ENCODE data around the gene SOX10.

SOX10 gene

GRCh38 chr22:37967637-37968451 is 16.5 kb downstream of the SOX10 start:
- Histone ChIP-seq H3K4me1 (ENCODE audit: insufficient read depth, low read length) (no peaks in the 10 kb centered on the region), H3K27ac (ENCODE audit: low read length) (no peak overlapping the region), H3K9ac (ENCODE audit: low read depth, low read length) (no peak overlapping the region), H3K36me3 (ENCODE audit: insufficient read depth, low read length) (peaks cover 44% of the 10 kb centered on the region), H3K4me2 (ENCODE audit: insufficient read depth, low read length) (no peak overlapping the region), H4K20me1 (ENCODE audit: insufficient read depth, low read length) (peaks cover 15% of the 10 kb centered on the region), H3K4me3 (ENCODE audit: low read depth in 1 of 2, low read length in 2 of 2) (no peak overlapping the region), H3K9me3 (ENCODE audit: insufficient read depth, low read length, severe bottlenecking) (no peaks in the 10 kb centered on the region), H3K27me3 (ENCODE audit: insufficient read depth, low read length, poor library complexity) (no peaks in the 10 kb centered on the region), H2AFZ (ENCODE audit: low read depth, low read length) (no peak overlapping the region), H3K79me2 (ENCODE audit: insufficient read depth, low read length) (no peaks in the 10 kb centered on the region; the same call in none of the 2 replicates)
- ATAC-seq (ENCODE audit: insufficient read depth, low read depth) (no peak), DNase-seq (no peak)
- TF ChIP-seq CTCF (IDR thresholded peaks at IDR 0.05; ENCODE audit: borderline replicate concordance, extremely low read depth, low read length, poor library complexity, severe bottlenecking), result no peak
- no peak for TF ChIP-seq EZH2 (IDR thresholded peaks at IDR 0.05; ENCODE audit: borderline replicate concordance, low read depth, low read length, severe bottlenecking)

- Histone ChIP-seq H2AFZ (ENCODE audit: low read depth, low read length) (no peak overlapping the region), H3K9ac (ENCODE audit: low read depth, low read length) (no peak overlapping the region), H4K20me1 (ENCODE audit: insufficient read depth, low read length) (peaks cover 11% of the 10 kb centered on the region; the same call in 1 of the 2 replicates), H3K27me3 (ENCODE audit: insufficient read depth, low read length, poor library complexity) (no peaks in the 10 kb centered on the region), H3K27ac (ENCODE audit: low read length) (no peak overlapping the region), H3K4me1 (ENCODE audit: insufficient read depth, low read length) (no peaks in the 10 kb centered on the region), H3K9me3 (ENCODE audit: insufficient read depth, low read length, severe bottlenecking) (no peaks in the 10 kb centered on the region), H3K4me2 (ENCODE audit: insufficient read depth, low read length) (no peak overlapping the region), H3K36me3 (ENCODE audit: insufficient read depth, low read length) (peaks cover 47% of the 10 kb centered on the region), H3K79me2 (ENCODE audit: insufficient read depth, low read length) (no peaks in the 10 kb centered on the region; the same call in none of the 2 replicates), H3K4me3 (ENCODE audit: low read depth in 1 of 2, low read length in 2 of 2) (no peak overlapping the region)
- TF ChIP-seq EZH2 (IDR thresholded peaks at IDR 0.05; ENCODE audit: borderline replicate concordance, low read depth, low read length, severe bottlenecking), result no peak
- TF ChIP-seq CTCF (IDR thresholded peaks at IDR 0.05; ENCODE audit: borderline replicate concordance, extremely low read depth, low read length, poor library complexity, severe bottlenecking), result no peak
- DNase-seq (no peak), ATAC-seq (ENCODE audit: insufficient read depth, low read depth) (no peak)
These were observed 17.2 kb downstream of the SOX10 start for GRCh38 chr22:37967147-37967546.

GRCh38 chr22:37965940-37966664 is 18.3 kb downstream of the SOX10 start:
- Histone ChIP-seq H3K4me3 (ENCODE audit: low read depth in 1 of 2, low read length in 2 of 2) (no peak overlapping the region), H3K4me1 (ENCODE audit: insufficient read depth, low read length) (no peaks in the 10 kb centered on the region), H3K9ac (ENCODE audit: low read depth, low read length) (no peak overlapping the region), H3K36me3 (ENCODE audit: insufficient read depth, low read length) (peaks cover 57% of the 10 kb centered on the region), H4K20me1 (ENCODE audit: insufficient read depth, low read length) (peaks cover 11% of the 10 kb centered on the region; the same call in 1 of the 2 replicates), H2AFZ (ENCODE audit: low read depth, low read length) (no peak overlapping the region), H3K27me3 (ENCODE audit: insufficient read depth, low read length, poor library complexity) (no peaks in the 10 kb centered on the region), H3K27ac (ENCODE audit: low read length) (no peak overlapping the region), H3K9me3 (ENCODE audit: insufficient read depth, low read length, severe bottlenecking) (no peaks in the 10 kb centered on the region), H3K79me2 (ENCODE audit: insufficient read depth, low read length) (no peaks in the 10 kb centered on the region; the same call in none of the 2 replicates), H3K4me2 (ENCODE audit: insufficient read depth, low read length) (no peak overlapping the region)
- TF ChIP-seq EZH2 (IDR thresholded peaks at IDR 0.05; ENCODE audit: borderline replicate concordance, low read depth, low read length, severe bottlenecking), result no peak
- no peak for TF ChIP-seq CTCF (IDR thresholded peaks at IDR 0.05; ENCODE audit: borderline replicate concordance, extremely low read depth, low read length, poor library complexity, severe bottlenecking)
- DNase-seq (no peak), ATAC-seq (ENCODE audit: insufficient read depth, low read depth) (no peak)
